ENCODE measurements around the gene ZNF609.

Gene ZNF609

GRCh38 chr15:64460206-64460723 lies at the start of gene ZNF609:
Gene ZNF609 (plus strand): TSS chr15:64460578. CDS start chr15:64499420, 38,842 bp downstream.
- DNase-seq (ENCODE audit: low read depth, low spot score), result peak; percentile 99

- DNase-seq (ENCODE audit: low read depth, low spot score), result no peak
Measured at GRCh38 chr15:64412216-64412615, 48.2 kb upstream of the ZNF609 start.

- no peak for DNase-seq (ENCODE audit: low read depth, low spot score)
Measured at GRCh38 chr15:64422697-64423096, 37.7 kb upstream of the ZNF609 start.

GRCh38 chr15:64423970-64424369 lies 36.4 kb upstream of the ZNF609 start:
- DNase-seq (ENCODE audit: low read depth, low spot score), result no peak

- DNase-seq (ENCODE audit: low read depth, low spot score), result no peak
Measured at GRCh38 chr15:64425221-64425620, 35.2 kb upstream of the ZNF609 start.

GRCh38 chr15:64426845-64427465 lies 33.4 kb upstream of the ZNF609 start:
- DNase-seq (ENCODE audit: low read depth, low spot score), result no peak

- DNase-seq (ENCODE audit: low read depth, low spot score), result no peak
Measured at GRCh38 chr15:64429448-64429847, 30.9 kb upstream of the ZNF609 start.

GRCh38 chr15:64430000-64430735 lies 30.2 kb upstream of the ZNF609 start:
- peak; percentile 51 for DNase-seq (ENCODE audit: low read depth, low spot score)

GRCh38 chr15:64437982-64438381 lies 22.4 kb upstream of the ZNF609 start:
- no peak for DNase-seq (ENCODE audit: low read depth, low spot score)

GRCh38 chr15:64438653-64439447 lies 21.5 kb upstream of the ZNF609 start:
- no peak for DNase-seq (ENCODE audit: low read depth, low spot score)

- DNase-seq (ENCODE audit: low read depth, low spot score), result no peak
Measured at GRCh38 chr15:64441852-64442251, 18.5 kb upstream of the ZNF609 start.

GRCh38 chr15:64443016-64443415 lies 17.4 kb upstream of the ZNF609 start:
- no peak for DNase-seq (ENCODE audit: low read depth, low spot score)

- DNase-seq (ENCODE audit: low read depth, low spot score), result no peak
Measured at GRCh38 chr15:64443747-64444621, 16.4 kb upstream of the ZNF609 start.

GRCh38 chr15:64444836-64445235 lies 15.5 kb upstream of the ZNF609 start:
- DNase-seq (ENCODE audit: low read depth, low spot score), result no peak

- no peak for DNase-seq (ENCODE audit: low read depth, low spot score)
Measured at GRCh38 chr15:64447536-64448315, 12.7 kb upstream of the ZNF609 start.

- DNase-seq (ENCODE audit: low read depth, low spot score), result no peak
Measured at GRCh38 chr15:64452988-64453688, 7.2 kb upstream of the ZNF609 start.

- DNase-seq (ENCODE audit: low read depth, low spot score), result no peak
Measured at GRCh38 chr15:64453689-64454037, 6.7 kb upstream of the ZNF609 start.

- no peak for DNase-seq (ENCODE audit: low read depth, low spot score)
Measured at GRCh38 chr15:64454282-64454681, 6.1 kb upstream of the ZNF609 start.

- no peak for DNase-seq (ENCODE audit: low read depth, low spot score)
Measured at GRCh38 chr15:64455961-64456371, 4.4 kb upstream of the ZNF609 start.

GRCh38 chr15:64456634-64457108 lies 3.7 kb upstream of the ZNF609 start:
- no peak for DNase-seq (ENCODE audit: low read depth, low spot score)
